Heart right ventricle (tissue), 16 donors: ENCODE results near the gene MBP. TPM values are rescaled to one million over a fixed set of nuclear protein-coding genes. Genes with fewer than 3 reads are reported as not detected.

Source experiments
- ATAC-seq, 8 donors: fragments of 200-7000 bp; cut with Tn5 transposase; one replicate each; pipeline ENCODE4 v1.9.1; 2020; ENCODE audit warnings: mild to moderate bottlenecking in 8 of 8, moderate library complexity in 8 of 8, moderate number of reproducible peaks in 1 of 8
- DNase-seq, 2 donors: peaks; one replicate each; pipeline ENCODE4 v3.0.0-alpha.2; 2020
- H3K27ac ChIP-seq, 10 donors: fragments of 200-600 bp; sonication (generic) in 2 of 10; one replicate each; pipeline versions ENCODE4 v1.5.0 to v1.8.0; 2020 to 2022; ENCODE audit warnings: mild to moderate bottlenecking in 3 of 10
- H3K27me3 ChIP-seq, 7 donors: fragments of 200-600 bp; one replicate each; pipeline ENCODE4 v1.8.0; 2021 to 2022; ENCODE audit warnings: mild to moderate bottlenecking in 2 of 7
- H3K36me3 ChIP-seq, 9 donors: fragments of 200-600 bp; sonication (generic) in 1 of 9; one replicate each; pipeline versions ENCODE4 v1.5.0 to v1.8.0; 2020 to 2022; ENCODE audit warnings: mild to moderate bottlenecking in 2 of 9
- H3K4me1 ChIP-seq, 9 donors: fragments of 200-600 bp; sonication (generic) in 1 of 9; one replicate each; pipeline versions ENCODE4 v1.5.0 to v1.8.0; 2020 to 2022; ENCODE audit warnings: mild to moderate bottlenecking in 4 of 9
- H3K4me3 ChIP-seq, 10 donors: fragments of 200-600 bp; sonication (generic) in 2 of 10; one replicate each; pipeline versions ENCODE4 v1.5.0 to v1.8.0; 2020 to 2022; ENCODE audit warnings: mild to moderate bottlenecking in 7 of 10, moderate library complexity in 2 of 10
- H3K9me3 ChIP-seq, 11 donors: fragments of 200-600 bp in 10 of 11; sonication (generic) in 2 of 11; one replicate each; pipeline versions ENCODE4 v1.5.0 to v1.8.0; 2013 to 2022; ENCODE audit warnings: mild to moderate bottlenecking in 2 of 11, control low read depth in 1 of 11, moderate library complexity in 1 of 11
- WGBS, 2 donors: extraction: QIAGEN DNeasy Blood & Tissue Kit; methylation state at CpG; one replicate each; pipeline ENCODE4 v1.1.7; 2013; ENCODE audit warnings: inconsistent platforms in 1 of 2; 5-methylcytosine and 5-hydroxymethylcytosine counted together
- intact Hi-C, 10 donors: fragments of 100-400 bp; cut with DNase I; formaldehyde crosslinking; loops; one replicate each; pipeline versions ENCODE4 v1.11.1 to v1.14.2; 2022
- polyA plus RNA-seq, 2 donors: library from polyadenylated mRNA; stranded (reverse); fragments of 200-250 nt; gene quantifications; one replicate each; pipeline ENCODE4 v1.2.3, GENCODE V29; 2013
- total RNA-seq, 10 donors: library from RNA; stranded (reverse); fragmentation: NEBNext Ultra II Directional in 3 of 10; extraction: Animal tissue kit (Norgen Biotek cat#: 25700) in 3 of 10; gene quantifications; one replicate each; pipeline versions ENCODE4 v1.2.1 to v1.2.4, GENCODE V29; 2021 to 2023
- TF ChIP-seq, protein P1 (sequence below), 9 donors: fragments of 200-600 bp; sonication (generic) in 2 of 9; IDR thresholded peaks; one replicate each; pipeline versions ENCODE4 v1.5.0 to v1.8.0; 2021 to 2022; ENCODE audit warnings: antibody characterized with exemption in 9 of 9, mild to moderate bottlenecking in 5 of 9, moderate library complexity in 1 of 9
- donor health status: Arrhythmogenic right ventricular cardiomyopathy.
- donor health status: ischemic (EF 13 %, LVEDD 7.1; RV severe dilation, severe dysfunction).
- donor health status: healthy with polysubstance abuse.
- donor health status: DM: no; HTN: yes; CAD: no.
- donor health status: DM: no; HTN: no; CAD: no.
- donor health status: ischemic (EF 25% LVEDD 6.9; RV normal size, moderate dysfunction).
- donor health status: ischemic (EF 25% LVEDD 5.7; RV mildly dilated, moderate dysfunction).
- donor health status: healthy.
- donor health status: DM: yes; HTN: yes; CAD: no.
- donor health status: Ischemic cardiomyopathy.
- donor health status: ischemic (EF 35%, LVEDD 5.7; RV mildly dilated, moderate dysfunction).
- donor health status: nonischemic (EF 11% LVEDD 7.7; RV severe dilation, severe dysfunction).
- donor health status: DM: yes; HTN: yes; CAD: no.
- donor health status: PGD.
- donor health status: ischemic (EF 29% LVEDD 5.4; RV normal size, mild dysfunction).
- donor health status: nonischemic (EF 23%, LVEDD 6.1; RV moderate dilation, normal function).

Gene MBP
- total and polyA plus RNA-seq, 12 donors, result 3.0 to 70.8 (median 43.9) TPM

DNA sequence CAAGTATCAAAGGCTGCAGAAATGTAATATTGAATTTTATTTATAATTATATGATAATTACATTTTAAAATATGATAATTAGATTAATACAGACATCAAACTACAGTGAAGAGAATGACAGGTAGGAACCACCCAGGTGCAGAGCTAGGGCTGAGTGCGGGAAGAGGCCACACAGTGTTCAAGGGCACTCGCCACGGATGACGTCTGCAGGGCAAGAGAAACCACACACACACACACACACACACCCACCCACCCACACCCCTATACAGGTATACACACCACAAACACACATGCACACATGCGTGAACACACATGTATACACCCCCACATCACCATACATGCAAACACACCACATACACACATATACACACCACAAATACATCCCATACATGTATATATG lies 41.2 kb downstream of the MBP start:
- intact Hi-C loops, result no loop called here
- DNase-seq, result no peak
- peaks cover 0 to 20% (median 0%) of the 10 kb centered on the region in 9 donors for H3K36me3 ChIP-seq
- H3K27me3 ChIP-seq, result no peaks in the 10 kb centered on the region
- no peak overlapping the region for H3K4me3 ChIP-seq
- H3K27ac ChIP-seq, result no peak overlapping the region
- H3K9me3 ChIP-seq, result no peaks in the 10 kb centered on the region
- TF ChIP-seq, protein P1, sequence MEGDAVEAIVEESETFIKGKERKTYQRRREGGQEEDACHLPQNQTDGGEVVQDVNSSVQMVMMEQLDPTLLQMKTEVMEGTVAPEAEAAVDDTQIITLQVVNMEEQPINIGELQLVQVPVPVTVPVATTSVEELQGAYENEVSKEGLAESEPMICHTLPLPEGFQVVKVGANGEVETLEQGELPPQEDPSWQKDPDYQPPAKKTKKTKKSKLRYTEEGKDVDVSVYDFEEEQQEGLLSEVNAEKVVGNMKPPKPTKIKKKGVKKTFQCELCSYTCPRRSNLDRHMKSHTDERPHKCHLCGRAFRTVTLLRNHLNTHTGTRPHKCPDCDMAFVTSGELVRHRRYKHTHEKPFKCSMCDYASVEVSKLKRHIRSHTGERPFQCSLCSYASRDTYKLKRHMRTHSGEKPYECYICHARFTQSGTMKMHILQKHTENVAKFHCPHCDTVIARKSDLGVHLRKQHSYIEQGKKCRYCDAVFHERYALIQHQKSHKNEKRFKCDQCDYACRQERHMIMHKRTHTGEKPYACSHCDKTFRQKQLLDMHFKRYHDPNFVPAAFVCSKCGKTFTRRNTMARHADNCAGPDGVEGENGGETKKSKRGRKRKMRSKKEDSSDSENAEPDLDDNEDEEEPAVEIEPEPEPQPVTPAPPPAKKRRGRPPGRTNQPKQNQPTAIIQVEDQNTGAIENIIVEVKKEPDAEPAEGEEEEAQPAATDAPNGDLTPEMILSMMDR (IDR thresholded peaks at IDR 0.05), result no peak
- WGBS, 2 donors, result 93 to 97% methylated on average over 5 of the region's 5 CpGs
- H3K4me1 ChIP-seq, result peaks cover 12 to 44% (median 15%) of the 10 kb centered on the region in 9 donors
- no peak for ATAC-seq

DNA sequence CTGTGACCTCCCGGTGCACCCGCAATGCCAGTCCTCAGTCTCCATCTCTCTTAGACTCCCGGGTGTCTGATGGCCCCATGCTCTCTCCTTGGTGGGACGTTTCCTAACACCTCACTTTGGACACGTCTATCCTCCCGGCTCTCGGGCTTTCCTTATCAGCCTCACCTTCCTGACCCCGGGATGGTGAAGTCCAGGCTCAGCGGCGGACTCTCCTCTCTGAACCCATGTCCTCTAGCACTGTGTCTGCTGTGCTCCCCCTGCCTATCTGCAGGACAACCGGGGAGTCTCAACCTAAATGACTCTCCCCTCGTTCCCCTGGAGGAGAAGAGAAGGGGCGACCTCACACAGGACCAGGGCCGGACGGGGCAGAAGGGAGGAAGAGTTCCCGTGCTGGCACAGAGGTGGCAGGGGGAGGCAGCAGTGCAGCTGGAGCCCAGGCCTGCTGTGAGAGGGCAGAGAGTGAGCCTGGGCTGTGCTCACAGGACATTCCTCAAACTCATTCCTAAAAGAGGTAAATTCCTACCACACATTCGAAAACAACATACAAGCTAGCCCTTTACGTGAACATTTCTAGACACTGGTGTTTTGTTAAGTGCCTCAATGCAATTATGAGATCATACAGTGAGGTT lies 41.9 kb downstream of the MBP start:
- Histone ChIP-seq H3K4me3 (no peak overlapping the region), H3K4me1 (peaks cover 12 to 47% (median 20%) of the 10 kb centered on the region in 9 donors), H3K27me3 (no peaks in the 10 kb centered on the region), H3K27ac (peak overlapping the region in 4 of 10 donors; percentile 30 to 44 (median 38)), H3K9me3 (no peaks in the 10 kb centered on the region), H3K36me3 (peaks cover 0 to 20% (median 0%) of the 10 kb centered on the region in 9 donors)
- 54 to 59% methylated on average over 18 of the region's 18 CpGs for WGBS, 2 donors
- ATAC-seq (peak in 1 of 8 donors; percentile 28), DNase-seq (no peak)
- intact Hi-C loops, result no loop called here
- TF ChIP-seq, protein P1 (IDR thresholded peaks at IDR 0.05), result no peak

- Histone ChIP-seq H3K27ac (peak overlapping the region in 5 of 10 donors; percentile 26 to 88 (median 65)), H3K4me3 (no peak overlapping the region), H3K9me3 (no peaks in the 10 kb centered on the region), H3K4me1 (peaks cover 8 to 50% (median 27%) of the 10 kb centered on the region in 9 donors), H3K27me3 (no peaks in the 10 kb centered on the region), H3K36me3 (peaks cover 0 to 15% (median 0%) of the 10 kb centered on the region in 9 donors)
- TF ChIP-seq, protein P1 (IDR thresholded peaks at IDR 0.05), result no peak
- intact Hi-C loops, result no loop called here
- DNase-seq (no peak), ATAC-seq (no peak)
- WGBS, 2 donors, result 88 to 92% methylated on average over 9 of the region's 9 CpGs
These were observed 42.8 kb downstream of the MBP start for GRCh38 chr18:77089723-77090285.

- DNase-seq (no peak), ATAC-seq (no peak)
- TF ChIP-seq, protein P1 (IDR thresholded peaks at IDR 0.05), result no peak
- 68 to 73% methylated on average over 14 of the region's 14 CpGs for WGBS, 2 donors
- H3K36me3 ChIP-seq, result peaks cover 0 to 8% (median 0%) of the 10 kb centered on the region in 9 donors
- intact Hi-C loops, result no loop called here
- H3K9me3 ChIP-seq, result no peaks in the 10 kb centered on the region
- no peaks in the 10 kb centered on the region for H3K27me3 ChIP-seq
- no peak overlapping the region for H3K4me3 ChIP-seq
- peak overlapping the region in 6 of 10 donors; percentile 26 to 88 (median 58) for H3K27ac ChIP-seq
- peaks cover 12 to 56% (median 28%) of the 10 kb centered on the region in 9 donors for H3K4me1 ChIP-seq
These were observed 43.4 kb downstream of the MBP start for GRCh38 chr18:77088963-77089722.
